Muscle layer of colon (tissue), 2 donors: ENCODE measurements around the gene VSIG10L.

Experiments
- H3K27ac ChIP-seq: one replicate; pipeline ENCODE4 v1.7.0; 2013; ENCODE audit warnings: low read depth, mild to moderate bottlenecking, low read length, moderate library complexity
- H3K27me3 ChIP-seq, 2 donors: one replicate each; pipeline ENCODE4 v1.7.0; 2013; ENCODE audit warnings: low read length in 2 of 2, mild to moderate bottlenecking in 2 of 2; ENCODE audit not compliant: insufficient read depth in 2 of 2, control insufficient read depth in 1 of 2
- H3K36me3 ChIP-seq: one replicate; pipeline ENCODE4 v1.7.0; 2013; ENCODE audit warnings: mild to moderate bottlenecking, low read length; ENCODE audit not compliant: insufficient read depth
- H3K4me1 ChIP-seq: one replicate; pipeline ENCODE4 v1.7.0; 2013; ENCODE audit warnings: mild to moderate bottlenecking, low read length; ENCODE audit not compliant: insufficient read depth
- H3K4me3 ChIP-seq, 2 donors: one replicate each; pipeline ENCODE4 v1.7.0; 2013; ENCODE audit warnings: low read length in 2 of 2, low read depth in 1 of 2, mild to moderate bottlenecking in 1 of 2, moderate library complexity in 1 of 2
- H3K9ac ChIP-seq: one replicate; pipeline ENCODE4 v1.7.0; 2013; ENCODE audit warnings: low read length
- H3K9me3 ChIP-seq: one replicate; pipeline ENCODE4 v1.7.0; 2013; ENCODE audit warnings: mild to moderate bottlenecking, low read length
- donor health status: abdominal sarcoma.
- donor health status: Adenocarcinoma of cecum.

The VSIG10L gene

GRCh38 chr19:51296336-51297093 lies 45.4 kb downstream of the VSIG10L start:
- H3K9me3 ChIP-seq, result no peaks in the 10 kb centered on the region
- H3K4me3 ChIP-seq, result no peak overlapping the region
- H3K9ac ChIP-seq, result no peak overlapping the region
- H3K27ac ChIP-seq, result no peak overlapping the region
- peaks cover 0 to 9% of the 10 kb centered on the region in 2 donors for H3K27me3 ChIP-seq
- no peaks in the 10 kb centered on the region for H3K4me1 ChIP-seq
- no peaks in the 10 kb centered on the region for H3K36me3 ChIP-seq

- peaks cover 0 to 9% of the 10 kb centered on the region in 2 donors for H3K27me3 ChIP-seq
- H3K4me3 ChIP-seq, result no peak overlapping the region
- no peaks in the 10 kb centered on the region for H3K36me3 ChIP-seq
- H3K4me1 ChIP-seq, result no peaks in the 10 kb centered on the region
- no peak overlapping the region for H3K27ac ChIP-seq
- H3K9me3 ChIP-seq, result no peaks in the 10 kb centered on the region
- no peak overlapping the region for H3K9ac ChIP-seq
These were observed 46.4 kb downstream of the VSIG10L start for GRCh38 chr19:51295382-51296126.

- Histone ChIP-seq H3K27ac (no peak overlapping the region), H3K4me3 (no peak overlapping the region), H3K9ac (no peak overlapping the region), H3K9me3 (no peaks in the 10 kb centered on the region), H3K4me1 (no peaks in the 10 kb centered on the region), H3K36me3 (no peaks in the 10 kb centered on the region), H3K27me3 (peaks cover 0 to 9% of the 10 kb centered on the region in 2 donors)
These were observed 47.0 kb downstream of the VSIG10L start for GRCh38 chr19:51294977-51295375.

GRCh38 chr19:51294211-51294976 lies 47.5 kb downstream of the VSIG10L start:
- Histone ChIP-seq H3K4me3 (no peak overlapping the region), H3K27me3 (peaks cover 0 to 9% of the 10 kb centered on the region in 2 donors), H3K9ac (no peak overlapping the region), H3K4me1 (no peaks in the 10 kb centered on the region), H3K27ac (no peak overlapping the region), H3K9me3 (no peaks in the 10 kb centered on the region), H3K36me3 (no peaks in the 10 kb centered on the region)

GRCh38 chr19:51293571-51294210 lies 48.2 kb downstream of the VSIG10L start:
- no peak overlapping the region for H3K9ac ChIP-seq
- H3K4me1 ChIP-seq, result no peaks in the 10 kb centered on the region
- H3K9me3 ChIP-seq, result no peaks in the 10 kb centered on the region
- no peaks in the 10 kb centered on the region for H3K36me3 ChIP-seq
- H3K4me3 ChIP-seq, result no peak overlapping the region
- H3K27ac ChIP-seq, result no peak overlapping the region
- H3K27me3 ChIP-seq, result peaks cover 0 to 9% of the 10 kb centered on the region in 2 donors

- no peak overlapping the region for H3K4me3 ChIP-seq
- peaks cover 0 to 9% of the 10 kb centered on the region in 2 donors for H3K27me3 ChIP-seq
- no peaks in the 10 kb centered on the region for H3K9me3 ChIP-seq
These were observed 49.0 kb downstream of the VSIG10L start for GRCh38 chr19:51292971-51293370.

GRCh38 chr19:51289635-51290034 lies 52.3 kb downstream of the VSIG10L start:
- Histone ChIP-seq H3K9me3 (no peaks in the 10 kb centered on the region), H3K4me1 (no peaks in the 10 kb centered on the region), H3K36me3 (no peaks in the 10 kb centered on the region), H3K27ac (no peak overlapping the region), H3K9ac (no peak overlapping the region), H3K4me3 (no peak overlapping the region), H3K27me3 (peaks cover 0 to 4% of the 10 kb centered on the region in 2 donors)

More at GRCh38 chr19:51292971-51293370, 49.0 kb downstream of the VSIG10L start:
- H3K27ac ChIP-seq, result no peak overlapping the region
- H3K9ac ChIP-seq, result no peak overlapping the region
- no peaks in the 10 kb centered on the region for H3K36me3 ChIP-seq
- no peaks in the 10 kb centered on the region for H3K4me1 ChIP-seq

- Histone ChIP-seq H3K9ac (no peak overlapping the region), H3K36me3 (no peaks in the 10 kb centered on the region), H3K27ac (no peak overlapping the region), H3K9me3 (no peaks in the 10 kb centered on the region), H3K4me3 (no peak overlapping the region), H3K4me1 (no peaks in the 10 kb centered on the region), H3K27me3 (no peaks in the 10 kb centered on the region)
These were observed 56.3 kb downstream of the VSIG10L start for GRCh38 chr19:51285682-51286081.

GRCh38 chr19:51282335-51282734 lies 59.6 kb downstream of the VSIG10L start:
- Histone ChIP-seq H3K9ac (no peak overlapping the region), H3K27me3 (no peaks in the 10 kb centered on the region), H3K36me3 (no peaks in the 10 kb centered on the region), H3K4me3 (no peak overlapping the region), H3K27ac (no peak overlapping the region), H3K4me1 (no peaks in the 10 kb centered on the region), H3K9me3 (no peaks in the 10 kb centered on the region)
